Measurements from ENCODE around the gene TMCC1. TPM values are rescaled to one million over a fixed set of nuclear protein-coding genes. Genes with fewer than 3 reads are reported as not detected.
"Not testable (repeated sequence)": the region's sequence is repeated elsewhere in the genome, so short reads cannot be mapped to it uniquely, and the experiment has no call there.

TMCC1 gene
- total and polyA plus RNA-seq, 2 donors = 12.2 to 24.5 TPM

DNA sequence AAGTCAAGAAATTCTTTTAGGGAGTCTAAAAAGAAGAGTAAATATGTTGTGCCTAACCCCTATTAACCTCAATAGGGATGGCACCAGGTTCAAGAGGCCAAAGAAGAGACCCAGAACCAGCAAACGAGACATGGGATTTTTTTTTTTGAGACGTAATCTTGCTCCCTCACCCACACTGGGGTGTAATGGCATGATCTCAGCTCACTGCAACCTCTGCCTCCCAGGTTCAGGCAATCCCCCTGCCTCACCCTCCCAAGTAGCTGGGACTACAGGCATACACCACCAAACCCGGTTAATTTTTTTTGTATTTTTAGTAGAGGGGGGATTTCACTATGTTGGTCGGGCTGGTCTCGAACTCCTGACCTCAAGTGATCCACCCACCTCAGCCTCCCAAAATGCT, 36.7 kb downstream of the TMCC1 start:
- not testable (repeated sequence) for DNase-seq (ENCODE audit: low read depth in 6 of 9, low spot score in 9 of 9); H3K36me3 ChIP-seq (ENCODE audit: control insufficient read depth in 2 of 2, insufficient read depth in 2 of 2, low read length in 1 of 2); H3K9me3 ChIP-seq (ENCODE audit: control insufficient read depth in 2 of 2, insufficient read depth in 1 of 2, low read length in 1 of 2); H3K27me3 ChIP-seq (ENCODE audit: control insufficient read depth in 2 of 2, insufficient read depth in 1 of 2, low read length in 1 of 2); H3K4me3 ChIP-seq (ENCODE audit: low read length in 2 of 2); H3K4me1 ChIP-seq (ENCODE audit: control insufficient read depth in 2 of 2, insufficient read depth in 2 of 2, low read length in 2 of 2); H3K27ac ChIP-seq (ENCODE audit: low read depth in 1 of 2, low read length in 1 of 2)
- 68% methylated on average over 5 of the region's 5 CpGs for WGBS

DNA sequence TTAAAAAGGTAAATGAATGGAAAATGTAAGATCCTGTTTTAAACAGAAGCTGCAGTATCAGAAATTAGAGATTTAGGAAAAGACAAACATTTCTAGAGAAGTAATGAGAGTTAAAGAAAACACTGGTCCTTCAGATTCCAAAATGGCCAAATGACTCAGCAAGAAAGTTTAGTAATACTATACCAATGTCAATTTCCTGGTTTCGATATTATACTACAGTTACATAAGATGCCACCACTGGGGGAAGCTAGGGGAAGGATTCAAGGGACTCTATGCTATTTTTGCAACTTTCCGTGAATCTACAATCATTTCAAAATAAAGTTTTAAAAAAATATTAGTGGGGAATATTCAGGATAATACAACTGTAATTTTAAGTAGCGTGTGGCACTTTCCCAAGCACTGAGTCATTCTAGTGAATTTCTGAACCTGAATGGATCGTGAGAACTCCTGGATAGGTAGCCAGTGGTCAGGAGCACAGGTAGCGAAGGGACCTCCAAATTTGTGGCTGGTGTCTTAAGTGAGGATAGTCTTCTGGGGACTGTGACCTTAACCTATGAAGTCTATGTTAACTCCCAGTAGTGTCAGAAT, 37.6 kb downstream of the TMCC1 start:
- 92% methylated on average over 5 of the region's 5 CpGs for WGBS
- H3K27ac ChIP-seq (ENCODE audit: low read depth in 1 of 2, low read length in 1 of 2) = no peak overlapping the region

DNA sequence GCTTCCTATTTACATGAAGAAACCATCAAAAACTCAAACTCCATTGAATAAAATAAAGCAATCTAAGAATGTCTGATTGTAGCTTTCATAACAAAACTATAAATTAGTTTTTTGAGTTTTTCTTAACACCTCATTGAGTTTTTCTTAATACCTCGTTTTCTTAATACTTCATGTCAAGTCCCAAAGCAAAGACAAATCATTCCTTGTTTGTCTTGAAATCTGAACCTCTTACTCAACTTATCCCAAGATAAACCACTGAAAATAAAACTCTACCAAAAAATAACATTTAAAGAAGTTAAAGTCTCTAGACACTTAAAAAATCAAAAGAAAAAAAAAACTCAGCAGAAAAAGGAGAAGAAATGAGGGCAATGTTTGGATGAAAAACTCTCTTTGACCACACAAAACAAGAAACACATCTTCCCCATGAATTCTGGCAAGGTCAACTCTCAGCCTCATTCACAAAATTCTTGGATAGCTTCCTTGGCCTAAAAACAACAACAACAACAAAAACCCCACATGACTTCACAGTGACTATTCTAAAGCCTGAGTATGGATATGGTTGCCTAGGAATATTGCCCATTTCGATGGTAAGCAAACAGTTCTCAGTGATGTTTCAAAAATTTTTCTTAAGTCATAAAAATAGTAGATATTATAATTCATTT, 38.2 kb downstream of the TMCC1 start:
- Histone ChIP-seq H3K27ac (ENCODE audit: low read depth in 1 of 2, low read length in 1 of 2) (no peak overlapping the region), H3K36me3 (ENCODE audit: control insufficient read depth in 2 of 2, insufficient read depth in 2 of 2, low read length in 1 of 2) (peaks cover 4 to 10% of the 10 kb centered on the region in 2 donors), H3K4me1 (ENCODE audit: control insufficient read depth in 2 of 2, insufficient read depth in 2 of 2, low read length in 2 of 2) (no peaks in the 10 kb centered on the region), H3K9me3 (ENCODE audit: control insufficient read depth in 2 of 2, insufficient read depth in 1 of 2, low read length in 1 of 2) (peaks cover 0 to 3% of the 10 kb centered on the region in 2 donors), H3K4me3 (ENCODE audit: low read length in 2 of 2) (no peak overlapping the region), H3K27me3 (ENCODE audit: control insufficient read depth in 2 of 2, insufficient read depth in 1 of 2, low read length in 1 of 2) (no peaks in the 10 kb centered on the region)
- WGBS = 93% methylated on average over 2 of the region's 2 CpGs
- no peak for DNase-seq (ENCODE audit: low read depth in 6 of 9, low spot score in 9 of 9)

More for the DNA sequence above, 37.6 kb downstream of the TMCC1 start:
- no peak overlapping the region for H3K4me3 ChIP-seq (ENCODE audit: low read length in 2 of 2)
- H3K36me3 ChIP-seq (ENCODE audit: control insufficient read depth in 2 of 2, insufficient read depth in 2 of 2, low read length in 1 of 2) = peaks cover 3 to 13% of the 10 kb centered on the region in 2 donors
- DNase-seq (ENCODE audit: low read depth in 6 of 9, low spot score in 9 of 9) = peak in 1 of 9 donors; percentile 15
- no peaks in the 10 kb centered on the region for H3K27me3 ChIP-seq (ENCODE audit: control insufficient read depth in 2 of 2, insufficient read depth in 1 of 2, low read length in 1 of 2)
- H3K9me3 ChIP-seq (ENCODE audit: control insufficient read depth in 2 of 2, insufficient read depth in 1 of 2, low read length in 1 of 2) = no peaks in the 10 kb centered on the region
- H3K4me1 ChIP-seq (ENCODE audit: control insufficient read depth in 2 of 2, insufficient read depth in 2 of 2, low read length in 2 of 2) = no peaks in the 10 kb centered on the region

DNA sequence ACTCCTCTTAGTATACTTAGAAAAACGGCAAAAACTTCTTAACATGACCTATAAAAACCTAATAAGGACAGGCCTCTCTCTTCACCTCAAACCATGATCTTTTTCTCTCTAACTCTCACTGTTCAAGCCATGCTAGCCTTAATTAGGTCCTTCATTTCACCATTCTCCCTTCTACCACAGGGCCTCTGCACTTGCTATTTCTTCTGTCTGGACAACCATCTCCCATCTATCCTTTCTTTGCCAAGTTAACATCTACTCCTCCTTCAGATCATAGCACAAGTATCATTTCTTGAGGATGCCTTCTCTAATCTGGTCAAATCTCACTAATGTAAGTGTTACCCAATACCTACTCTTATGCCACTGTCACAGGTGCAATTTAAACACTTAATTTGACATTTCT, 39.1 kb downstream of the TMCC1 start:
- Histone ChIP-seq H3K27me3 (ENCODE audit: control insufficient read depth in 2 of 2, insufficient read depth in 1 of 2, low read length in 1 of 2) (no peaks in the 10 kb centered on the region), H3K4me3 (ENCODE audit: low read length in 2 of 2) (no peak overlapping the region), H3K4me1 (ENCODE audit: control insufficient read depth in 2 of 2, insufficient read depth in 2 of 2, low read length in 2 of 2) (no peaks in the 10 kb centered on the region), H3K9me3 (ENCODE audit: control insufficient read depth in 2 of 2, insufficient read depth in 1 of 2, low read length in 1 of 2) (peaks cover 0 to 3% of the 10 kb centered on the region in 2 donors), H3K36me3 (ENCODE audit: control insufficient read depth in 2 of 2, insufficient read depth in 2 of 2, low read length in 1 of 2) (peaks cover 4 to 10% of the 10 kb centered on the region in 2 donors), H3K27ac (ENCODE audit: low read depth in 1 of 2, low read length in 1 of 2) (no peak overlapping the region)
- DNase-seq (ENCODE audit: low read depth in 6 of 9, low spot score in 9 of 9) = no peak
- 96% methylated on average over 1 of the region's 1 CpG for WGBS

DNA sequence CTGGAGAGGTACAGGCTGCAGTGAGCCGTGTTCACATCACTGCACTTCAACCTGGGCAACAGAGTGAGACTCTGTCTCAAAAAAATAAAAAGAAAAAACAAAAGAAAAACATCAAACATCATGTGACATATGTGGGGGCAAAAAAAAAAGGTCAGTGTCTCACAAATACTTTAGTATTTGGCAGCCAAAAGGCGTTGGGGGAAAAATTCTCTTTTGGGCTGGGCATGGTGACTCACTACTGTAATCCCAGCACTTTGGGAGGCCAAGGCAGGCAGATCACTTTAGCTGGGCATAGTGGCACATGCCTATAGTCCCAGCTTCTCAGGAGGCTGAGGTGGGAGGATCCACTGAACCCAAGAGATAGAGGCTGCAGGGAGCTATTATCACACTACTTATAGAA, 47.6 kb downstream of the TMCC1 start:
- Histone ChIP-seq H3K9me3 (ENCODE audit: control insufficient read depth in 2 of 2, insufficient read depth in 1 of 2, low read length in 1 of 2) (peaks cover 0 to 7% of the 10 kb centered on the region in 2 donors), H3K27me3 (ENCODE audit: control insufficient read depth in 2 of 2, insufficient read depth in 1 of 2, low read length in 1 of 2) (no peaks in the 10 kb centered on the region), H3K36me3 (ENCODE audit: control insufficient read depth in 2 of 2, insufficient read depth in 2 of 2, low read length in 1 of 2) (peaks cover 4 to 5% of the 10 kb centered on the region in 2 donors), H3K4me3 (ENCODE audit: low read length in 2 of 2) (no peak overlapping the region), H3K27ac (ENCODE audit: low read depth in 1 of 2, low read length in 1 of 2) (no peak overlapping the region), H3K4me1 (ENCODE audit: control insufficient read depth in 2 of 2, insufficient read depth in 2 of 2, low read length in 2 of 2) (no peaks in the 10 kb centered on the region)
- no peak for DNase-seq (ENCODE audit: low read depth in 6 of 9, low spot score in 9 of 9)
- 90% methylated on average over 2 of the region's 2 CpGs for WGBS

DNA sequence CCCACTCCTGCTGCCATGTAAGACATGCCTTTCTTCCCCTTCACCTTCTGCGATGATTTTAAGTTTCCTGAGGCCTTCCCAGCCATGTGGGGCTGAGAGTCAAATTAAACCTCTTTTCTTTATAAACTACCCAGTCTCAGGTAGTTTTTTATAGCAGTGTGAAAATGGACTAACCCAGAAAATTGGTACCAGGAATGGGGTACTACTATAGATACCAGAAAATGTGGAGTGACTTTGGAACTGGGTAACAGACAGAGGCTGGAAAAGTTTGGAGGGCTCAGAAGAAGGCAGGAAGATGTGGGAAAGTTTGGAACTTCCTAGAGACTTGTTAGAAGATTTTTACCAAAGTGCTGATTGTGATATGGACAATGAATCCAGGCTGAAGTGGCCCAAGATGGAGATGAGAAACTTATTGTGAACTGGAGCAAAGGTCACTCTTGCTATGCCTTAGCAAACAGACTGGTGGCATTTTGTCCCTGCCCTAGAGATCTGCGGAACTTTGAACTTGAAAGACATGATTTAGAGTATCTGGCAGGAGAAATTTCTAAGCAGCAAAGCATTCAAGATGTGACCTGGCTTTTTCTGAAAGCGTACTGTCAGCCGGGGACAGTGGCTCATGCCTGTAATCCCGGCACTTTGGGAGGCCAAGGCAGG, 52.7 kb downstream of the TMCC1 start:
- Histone ChIP-seq H3K4me1 (ENCODE audit: control insufficient read depth in 2 of 2, insufficient read depth in 2 of 2, low read length in 2 of 2) (no peaks in the 10 kb centered on the region), H3K36me3 (ENCODE audit: control insufficient read depth in 2 of 2, insufficient read depth in 2 of 2, low read length in 1 of 2) (peaks cover 3 to 8% of the 10 kb centered on the region in 2 donors), H3K27ac (ENCODE audit: low read depth in 1 of 2, low read length in 1 of 2) (no peak overlapping the region), H3K27me3 (ENCODE audit: control insufficient read depth in 2 of 2, insufficient read depth in 1 of 2, low read length in 1 of 2) (no peaks in the 10 kb centered on the region), H3K4me3 (ENCODE audit: low read length in 2 of 2) (no peak overlapping the region), H3K9me3 (ENCODE audit: control insufficient read depth in 2 of 2, insufficient read depth in 1 of 2, low read length in 1 of 2) (peaks cover 0 to 5% of the 10 kb centered on the region in 2 donors)
- 95% methylated on average over 5 of the region's 5 CpGs for WGBS
- DNase-seq (ENCODE audit: low read depth in 6 of 9, low spot score in 9 of 9) = no peak

DNA sequence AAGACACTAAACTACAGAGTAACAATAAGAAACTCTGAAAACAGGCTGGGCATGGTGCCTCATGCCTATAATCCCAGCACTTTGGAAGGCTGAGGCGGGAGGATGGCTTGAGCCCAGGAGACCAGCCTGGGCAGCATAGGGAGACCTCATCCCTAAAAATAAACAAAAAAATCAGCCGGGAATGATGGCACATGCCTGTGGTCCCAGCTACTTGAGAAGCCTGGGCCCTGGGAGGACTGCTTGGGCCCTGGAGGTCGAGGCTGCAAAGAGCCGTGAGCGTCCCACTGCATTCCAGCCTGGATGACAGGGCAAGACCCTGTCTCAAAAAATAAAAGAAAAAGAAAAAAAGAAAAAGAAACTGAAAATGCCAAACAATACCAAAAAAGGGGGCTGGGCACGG, 55.4 kb downstream of the TMCC1 start:
- no peak overlapping the region for H3K4me3 ChIP-seq (ENCODE audit: low read length in 2 of 2)
- no peaks in the 10 kb centered on the region for H3K4me1 ChIP-seq (ENCODE audit: control insufficient read depth in 2 of 2, insufficient read depth in 2 of 2, low read length in 2 of 2)
- WGBS = 97% methylated on average over 6 of the region's 6 CpGs
- no peak for DNase-seq (ENCODE audit: low read depth in 6 of 9, low spot score in 9 of 9)
- peaks cover 3 to 8% of the 10 kb centered on the region in 2 donors for H3K36me3 ChIP-seq (ENCODE audit: control insufficient read depth in 2 of 2, insufficient read depth in 2 of 2, low read length in 1 of 2)
- H3K9me3 ChIP-seq (ENCODE audit: control insufficient read depth in 2 of 2, insufficient read depth in 1 of 2, low read length in 1 of 2) = peaks cover 0 to 5% of the 10 kb centered on the region in 2 donors
- no peaks in the 10 kb centered on the region for H3K27me3 ChIP-seq (ENCODE audit: control insufficient read depth in 2 of 2, insufficient read depth in 1 of 2, low read length in 1 of 2)
- no peak overlapping the region for H3K27ac ChIP-seq (ENCODE audit: low read depth in 1 of 2, low read length in 1 of 2)

DNA sequence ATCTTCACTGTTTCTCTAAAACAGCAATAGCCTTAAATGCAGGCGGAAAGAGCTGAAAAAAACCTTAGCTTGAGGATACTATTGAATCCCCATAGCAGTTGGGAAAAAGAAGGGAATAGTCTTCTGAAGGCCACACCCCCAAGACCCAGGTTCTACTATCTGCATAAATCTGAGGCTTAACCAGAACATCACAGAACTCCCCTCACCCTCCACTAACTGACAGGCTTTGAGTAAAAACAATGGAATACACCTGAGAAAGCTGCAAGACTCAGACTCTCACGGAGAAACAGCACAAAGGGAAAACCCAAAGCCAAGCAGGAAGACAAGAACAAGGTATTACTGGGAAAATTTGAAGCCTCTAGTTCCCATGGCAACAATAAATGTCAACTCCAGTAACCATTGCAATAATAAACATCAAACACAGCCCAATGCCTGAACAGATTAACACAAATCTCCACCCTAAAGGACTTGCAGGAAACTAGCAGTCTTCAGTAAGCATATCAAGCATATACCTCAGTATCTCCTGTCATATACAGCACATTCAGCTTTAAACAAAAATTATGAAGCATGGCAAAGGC, 56.4 kb downstream of the TMCC1 start:
- Histone ChIP-seq H3K36me3 (ENCODE audit: control insufficient read depth in 2 of 2, insufficient read depth in 2 of 2, low read length in 1 of 2) (peaks cover 3 to 8% of the 10 kb centered on the region in 2 donors), H3K27me3 (ENCODE audit: control insufficient read depth in 2 of 2, insufficient read depth in 1 of 2, low read length in 1 of 2) (no peaks in the 10 kb centered on the region), H3K4me1 (ENCODE audit: control insufficient read depth in 2 of 2, insufficient read depth in 2 of 2, low read length in 2 of 2) (no peaks in the 10 kb centered on the region), H3K27ac (ENCODE audit: low read depth in 1 of 2, low read length in 1 of 2) (peak overlapping the region in 1 of 2 donors; percentile 29), H3K9me3 (ENCODE audit: control insufficient read depth in 2 of 2, insufficient read depth in 1 of 2, low read length in 1 of 2) (peaks cover 0 to 2% of the 10 kb centered on the region in 2 donors), H3K4me3 (ENCODE audit: low read length in 2 of 2) (no peak overlapping the region)
- DNase-seq (ENCODE audit: low read depth in 6 of 9, low spot score in 9 of 9) = no peak
- WGBS = 93% methylated on average over 2 of the region's 2 CpGs
